T-helper 1 cell (primary cell): Measurements from ENCODE around the gene ALB.

Experiments
- DNase-seq, 5 donors: peaks; one replicate each; pipeline ENCODE4 v3.0.0-alpha.2; 2012 to 2020

ALB gene

DNA sequence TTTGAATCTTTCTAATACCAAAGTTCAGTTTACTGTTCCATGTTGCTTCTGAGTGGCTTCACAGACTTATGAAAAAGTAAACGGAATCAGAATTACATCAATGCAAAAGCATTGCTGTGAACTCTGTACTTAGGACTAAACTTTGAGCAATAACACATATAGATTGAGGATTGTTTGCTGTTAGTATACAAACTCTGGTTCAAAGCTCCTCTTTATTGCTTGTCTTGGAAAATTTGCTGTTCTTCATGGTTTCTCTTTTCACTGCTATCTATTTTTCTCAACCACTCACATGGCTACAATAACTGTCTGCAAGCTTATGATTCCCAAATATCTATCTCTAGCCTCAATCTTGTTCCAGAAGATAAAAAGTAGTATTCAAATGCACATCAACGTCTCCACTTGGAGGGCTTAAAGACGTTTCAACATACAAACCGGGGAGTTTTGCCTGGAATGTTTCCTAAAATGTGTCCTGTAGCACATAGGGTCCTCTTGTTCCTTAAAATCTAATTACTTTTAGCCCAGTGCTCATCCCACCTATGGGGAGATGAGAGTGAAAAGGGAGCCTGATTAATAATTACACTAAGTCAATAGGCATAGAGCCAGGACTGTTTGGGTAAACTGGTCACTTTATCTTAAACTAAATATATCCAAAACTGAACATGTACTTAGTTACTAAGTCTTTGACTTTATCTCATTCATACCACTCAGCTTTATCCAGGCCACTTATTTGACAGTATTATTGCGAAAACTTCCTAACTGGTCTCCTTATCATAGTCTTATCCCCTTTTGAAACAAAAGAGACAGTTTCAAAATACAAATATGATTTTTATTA is 28.3 kb downstream of the ALB start:
- no peak for DNase-seq

DNA sequence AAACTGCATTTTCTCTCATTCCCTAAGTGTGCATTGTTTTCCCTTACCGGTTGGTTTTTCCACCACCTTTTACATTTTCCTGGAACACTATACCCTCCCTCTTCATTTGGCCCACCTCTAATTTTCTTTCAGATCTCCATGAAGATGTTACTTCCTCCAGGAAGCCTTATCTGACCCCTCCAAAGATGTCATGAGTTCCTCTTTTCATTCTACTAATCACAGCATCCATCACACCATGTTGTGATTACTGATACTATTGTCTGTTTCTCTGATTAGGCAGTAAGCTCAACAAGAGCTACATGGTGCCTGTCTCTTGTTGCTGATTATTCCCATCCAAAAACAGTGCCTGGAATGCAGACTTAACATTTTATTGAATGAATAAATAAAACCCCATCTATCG is 29.1 kb downstream of the ALB start:
- no peak for DNase-seq

DNA sequence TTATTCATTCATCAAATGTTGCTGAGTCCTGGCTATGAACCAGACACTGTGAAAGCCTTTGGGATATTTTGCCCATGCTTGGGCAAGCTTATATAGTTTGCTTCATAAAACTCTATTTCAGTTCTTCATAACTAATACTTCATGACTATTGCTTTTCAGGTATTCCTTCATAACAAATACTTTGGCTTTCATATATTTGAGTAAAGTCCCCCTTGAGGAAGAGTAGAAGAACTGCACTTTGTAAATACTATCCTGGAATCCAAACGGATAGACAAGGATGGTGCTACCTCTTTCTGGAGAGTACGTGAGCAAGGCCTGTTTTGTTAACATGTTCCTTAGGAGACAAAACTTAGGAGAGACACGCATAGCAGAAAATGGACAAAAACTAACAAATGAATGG is 30.2 kb downstream of the ALB start:
- no peak for DNase-seq

DNA sequence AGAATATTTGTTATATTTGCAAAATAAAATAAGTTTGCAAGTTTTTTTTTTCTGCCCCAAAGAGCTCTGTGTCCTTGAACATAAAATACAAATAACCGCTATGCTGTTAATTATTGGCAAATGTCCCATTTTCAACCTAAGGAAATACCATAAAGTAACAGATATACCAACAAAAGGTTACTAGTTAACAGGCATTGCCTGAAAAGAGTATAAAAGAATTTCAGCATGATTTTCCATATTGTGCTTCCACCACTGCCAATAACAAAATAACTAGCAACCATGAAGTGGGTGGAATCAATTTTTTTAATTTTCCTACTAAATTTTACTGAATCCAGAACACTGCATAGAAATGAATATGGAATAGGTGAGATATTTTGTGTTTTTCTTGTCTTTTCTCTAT is 31.9 kb downstream of the ALB start, which contains the start of gene AFP:
Gene AFP (plus strand): TSS at position 238 of the 400 bp plus-strand sequence. CDS start 42 bp downstream, at position 280.
- no peak for DNase-seq

DNA sequence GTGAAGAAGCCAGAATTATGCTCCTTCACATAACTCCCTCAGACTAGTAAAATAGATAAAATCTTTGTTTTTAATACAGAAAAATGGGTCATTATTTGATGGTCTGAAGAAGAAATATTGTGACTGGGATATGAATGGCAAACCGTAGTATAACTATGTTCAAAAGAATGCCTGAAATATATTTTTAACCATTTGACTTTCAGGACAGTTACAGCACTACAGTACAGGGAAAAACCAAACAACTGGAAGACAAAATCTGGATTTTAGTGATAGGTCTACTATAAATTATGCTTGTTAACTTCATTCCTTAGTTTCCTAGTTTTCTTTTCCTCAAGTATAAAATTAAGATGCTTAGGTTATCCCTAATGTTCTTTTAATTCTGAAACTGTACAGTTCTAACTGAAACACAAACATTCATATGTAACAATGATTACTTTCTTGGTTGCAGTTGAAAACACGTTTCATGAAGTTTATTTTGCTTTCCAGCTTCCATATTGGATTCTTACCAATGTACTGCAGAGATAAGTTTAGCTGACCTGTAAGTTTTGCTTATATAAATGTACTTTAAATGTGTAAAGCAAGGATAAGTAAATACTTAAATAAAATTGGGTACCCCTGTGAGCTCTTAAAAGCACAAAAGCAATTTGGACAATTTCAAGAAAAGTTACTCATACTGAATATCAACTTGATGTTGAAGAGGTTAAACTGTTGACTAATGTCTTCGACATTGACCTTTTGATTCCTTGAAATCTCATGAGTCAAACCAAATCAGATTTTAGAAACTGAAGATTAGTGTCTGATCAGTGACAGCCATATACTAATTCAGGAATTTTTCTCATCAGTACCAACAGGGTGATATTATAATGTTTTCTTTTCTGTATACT is 32.8 kb downstream of the ALB start:
- no peak for DNase-seq

DNA sequence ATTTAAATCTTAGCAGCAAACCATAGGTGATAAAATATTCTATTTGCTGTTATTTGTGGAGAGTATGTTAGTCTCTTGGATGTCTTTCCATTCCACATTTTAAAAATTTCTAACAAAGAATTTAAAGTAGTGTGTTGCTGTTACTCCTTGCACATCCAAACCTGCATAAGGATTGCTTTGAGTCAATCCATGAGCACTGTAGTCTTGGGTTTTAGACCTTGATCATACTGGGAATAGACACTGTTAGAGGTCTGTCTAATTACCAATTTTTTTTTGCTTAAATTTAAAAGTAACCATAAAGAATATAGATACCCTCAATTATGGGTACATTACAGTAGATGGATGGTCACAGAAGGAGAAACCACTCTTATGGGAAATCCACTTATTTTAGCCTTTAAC is 33.5 kb downstream of the ALB start:
- DNase-seq, result no peak

DNA sequence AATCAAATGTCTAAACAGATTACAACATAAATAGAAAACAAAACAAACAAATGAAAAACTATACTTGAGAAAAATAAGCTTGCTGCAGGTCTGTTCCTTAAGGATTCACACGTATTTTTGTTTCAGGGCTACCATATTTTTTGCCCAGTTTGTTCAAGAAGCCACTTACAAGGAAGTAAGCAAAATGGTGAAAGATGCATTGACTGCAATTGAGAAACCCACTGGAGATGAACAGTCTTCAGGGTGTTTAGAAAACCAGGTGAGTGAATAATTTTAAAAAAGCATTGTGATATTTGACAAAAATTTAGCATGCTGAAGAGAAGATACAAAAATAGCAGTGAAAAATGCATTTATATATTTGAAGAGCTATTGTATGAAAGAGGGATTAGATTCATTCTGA is 34.0 kb downstream of the ALB start:
- no peak for DNase-seq

DNA sequence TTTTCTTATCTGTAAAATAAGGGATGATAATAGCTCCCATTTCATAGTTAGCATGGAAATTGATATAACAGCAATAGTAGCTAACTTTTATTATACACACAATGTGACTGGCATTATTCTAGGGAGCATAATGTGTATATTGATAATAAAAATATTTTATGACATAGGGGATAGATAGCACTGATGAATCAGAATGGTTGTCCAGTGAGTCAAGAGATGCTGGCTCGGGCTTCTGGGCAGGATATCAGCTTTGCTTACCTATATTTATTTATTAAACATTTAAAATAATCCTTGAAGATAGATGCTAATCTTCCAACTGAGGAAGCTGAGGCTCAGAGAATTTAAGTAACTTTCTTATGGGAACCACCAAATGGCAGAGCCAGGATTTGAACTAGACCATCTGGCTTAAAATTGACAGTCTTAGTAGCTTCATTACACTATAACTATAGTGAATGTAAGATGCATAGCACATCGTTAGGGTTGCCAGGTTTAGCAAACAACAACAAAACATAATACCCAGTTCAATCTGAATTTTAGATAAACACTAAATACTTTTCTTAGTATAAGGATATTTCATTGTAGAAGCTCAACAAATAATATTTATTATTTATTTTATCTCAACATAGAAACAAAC is 34.6 kb downstream of the ALB start:
- DNase-seq, result no peak

DNA sequence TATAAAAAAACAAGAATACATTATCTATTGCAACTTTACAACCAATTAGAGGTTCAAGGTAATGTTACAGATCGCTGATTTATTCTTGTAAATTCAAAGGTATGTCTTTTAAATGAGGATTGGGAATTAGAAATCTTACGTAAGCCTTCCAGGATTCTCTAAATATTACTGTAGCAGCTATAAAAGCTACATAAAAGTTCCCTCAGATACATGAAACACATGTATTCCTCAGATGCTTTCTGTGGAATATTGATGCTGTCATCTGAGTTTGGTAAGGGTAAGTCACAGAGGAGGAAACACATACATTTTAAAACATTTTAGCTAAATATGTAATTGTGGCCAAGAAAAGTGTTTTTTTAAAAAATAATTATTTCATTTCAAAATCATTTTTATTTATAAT is 35.4 kb downstream of the ALB start:
- DNase-seq, result no peak

DNA sequence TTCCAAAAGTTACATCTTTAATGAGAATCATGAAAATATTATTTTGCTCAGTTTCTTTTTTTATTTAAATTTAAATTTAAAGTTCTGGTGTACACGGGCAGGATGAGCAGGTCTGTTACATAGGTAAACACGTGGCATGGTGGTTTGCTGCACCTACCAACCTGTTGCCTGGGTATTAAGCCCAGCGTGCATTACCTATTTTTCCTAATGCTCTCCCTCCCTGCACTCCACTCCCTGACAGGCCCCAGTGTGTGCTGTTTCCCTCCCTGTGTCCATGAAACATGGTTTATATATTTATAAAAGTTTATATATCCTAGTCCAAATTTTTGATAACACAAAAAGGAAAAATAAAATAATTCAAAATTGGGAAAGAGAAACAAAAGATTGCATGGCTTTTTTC is 35.9 kb downstream of the ALB start:
- no peak for DNase-seq

DNA sequence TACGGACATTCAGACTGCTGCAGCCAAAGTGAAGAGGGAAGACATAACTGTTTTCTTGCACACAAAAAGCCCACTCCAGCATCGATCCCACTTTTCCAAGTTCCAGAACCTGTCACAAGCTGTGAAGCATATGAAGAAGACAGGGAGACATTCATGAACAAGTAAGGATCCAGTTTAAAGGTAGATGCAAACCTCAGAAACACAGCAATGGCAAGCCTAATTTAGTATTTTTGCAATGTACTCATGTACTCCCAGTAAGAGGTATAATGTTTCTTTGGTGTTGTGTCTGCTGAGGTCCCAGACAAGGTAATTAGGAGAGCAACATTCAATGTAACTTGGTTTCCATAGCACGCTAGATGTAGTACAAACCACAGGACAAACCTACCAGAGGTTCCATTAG is 36.6 kb downstream of the ALB start:
- no peak for DNase-seq

DNA sequence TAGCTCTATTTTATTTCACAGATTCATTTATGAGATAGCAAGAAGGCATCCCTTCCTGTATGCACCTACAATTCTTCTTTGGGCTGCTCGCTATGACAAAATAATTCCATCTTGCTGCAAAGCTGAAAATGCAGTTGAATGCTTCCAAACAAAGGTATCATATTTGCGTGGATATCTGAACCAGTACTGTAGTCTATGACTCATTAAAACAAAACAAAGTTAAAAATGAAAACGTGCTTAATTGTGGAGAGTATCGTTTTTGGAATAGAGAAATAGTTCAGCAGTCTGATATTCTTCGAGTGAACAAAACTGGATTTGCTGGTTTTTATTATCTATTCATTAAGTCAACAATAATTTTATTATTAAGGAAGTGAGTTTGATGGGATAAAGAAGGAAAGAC is 38.2 kb downstream of the ALB start:
- DNase-seq, result no peak

DNA sequence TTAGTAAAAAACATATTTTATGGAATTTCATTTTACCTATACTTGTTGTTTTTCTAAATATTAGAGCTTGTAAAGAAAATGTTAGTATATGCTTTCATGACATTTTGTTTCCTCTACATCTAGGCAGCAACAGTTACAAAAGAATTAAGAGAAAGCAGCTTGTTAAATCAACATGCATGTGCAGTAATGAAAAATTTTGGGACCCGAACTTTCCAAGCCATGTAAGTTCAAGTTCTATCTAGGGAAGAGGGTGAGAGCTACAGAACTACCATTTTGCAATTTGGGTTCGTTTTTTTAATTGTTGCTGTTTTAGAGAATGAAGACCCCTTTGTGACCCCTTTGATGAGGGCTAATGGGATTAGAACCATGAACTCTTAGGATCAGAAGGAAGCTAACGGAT is 39.1 kb downstream of the ALB start:
- DNase-seq, result no peak

DNA sequence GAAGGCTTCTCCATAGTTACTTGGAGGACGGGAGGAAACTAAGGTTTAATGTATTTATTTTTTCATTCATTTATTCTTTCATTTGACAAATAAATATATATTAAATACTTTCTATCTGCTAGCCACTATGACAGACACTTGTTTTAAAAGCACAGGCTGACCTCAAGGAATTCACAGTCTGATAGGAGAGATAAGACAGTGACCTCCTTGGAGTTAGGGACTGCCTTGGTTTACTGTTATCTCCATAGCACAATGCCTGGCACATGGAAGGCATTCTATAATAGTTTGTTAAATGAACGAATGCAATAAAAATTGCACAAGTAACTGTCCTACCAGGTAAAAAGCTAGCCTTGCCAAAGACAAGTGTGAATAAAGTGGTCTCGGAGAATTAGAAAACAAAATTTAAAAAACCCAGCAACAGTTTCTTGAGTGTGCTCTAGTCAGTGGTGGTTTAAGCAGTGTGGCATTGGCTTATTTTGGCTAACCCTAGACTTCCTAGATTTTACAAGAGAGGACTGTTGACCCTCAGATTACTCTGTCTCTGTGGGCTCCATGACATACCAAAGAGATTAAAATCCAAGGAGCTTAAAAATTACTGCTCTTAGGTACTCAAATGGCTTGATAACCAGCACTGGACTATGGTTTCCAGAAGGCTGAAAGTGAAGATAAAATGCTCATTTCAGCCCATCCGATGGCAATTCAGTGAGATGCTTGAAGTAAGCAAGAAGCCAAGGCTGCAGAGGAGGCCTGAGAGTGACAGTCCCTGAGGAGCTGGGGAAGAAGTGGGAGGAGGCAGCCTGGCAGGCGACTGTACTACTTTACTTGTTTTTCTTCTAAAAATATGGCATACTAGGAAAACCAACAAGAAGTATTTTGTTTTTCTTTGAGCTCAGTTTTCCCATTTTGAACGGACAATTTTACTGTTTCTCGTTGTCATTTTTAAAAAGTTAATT is 41.6 kb downstream of the ALB start:
- no peak for DNase-seq

DNA sequence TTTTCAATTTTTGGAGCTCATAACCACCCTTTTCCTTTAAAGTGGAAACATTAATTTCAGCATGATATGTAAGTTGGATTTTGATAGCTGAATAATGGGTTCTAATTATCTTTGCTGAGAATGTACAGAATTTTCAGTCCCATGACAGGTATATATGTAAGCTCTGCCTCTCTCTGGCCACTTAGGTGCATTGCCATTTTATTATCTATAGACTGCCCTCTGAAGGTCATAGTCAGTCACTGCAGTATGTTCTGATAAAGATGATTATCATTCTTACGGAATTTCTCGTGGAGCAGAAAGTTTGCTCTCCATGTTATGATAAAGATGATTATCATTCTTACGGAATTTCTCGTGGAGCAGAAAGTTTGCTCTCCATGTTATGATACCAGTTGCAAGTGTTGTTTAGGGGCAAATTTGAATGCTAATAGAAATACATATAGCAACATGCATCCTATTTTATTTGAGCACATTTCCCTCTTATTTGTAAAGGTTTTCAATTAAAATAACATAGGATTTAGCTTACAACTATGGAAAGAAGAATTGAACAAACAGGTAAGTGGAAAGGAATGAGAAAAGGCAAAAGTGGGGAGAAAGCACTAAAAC is 42.4 kb downstream of the ALB start:
- DNase-seq, result peak in 1 of 5 donors; percentile 26

DNA sequence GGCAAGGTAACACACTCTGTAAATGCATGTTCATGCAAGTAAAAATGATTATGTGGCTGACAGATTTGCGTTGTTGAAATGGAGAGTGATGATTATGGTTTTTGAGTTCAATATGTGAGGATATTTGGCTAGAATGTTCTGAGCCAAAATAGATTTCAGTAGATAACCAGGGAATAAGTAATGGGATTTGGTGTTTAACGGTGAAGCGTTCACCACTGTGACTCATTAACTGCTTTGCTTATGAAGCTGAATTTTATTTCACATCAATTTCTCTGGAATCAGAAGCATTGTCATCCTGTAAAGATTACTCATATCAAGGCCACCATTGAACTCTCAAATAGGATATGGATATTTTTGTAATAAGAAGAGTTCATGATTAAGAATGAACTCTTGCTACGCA is 43.6 kb downstream of the ALB start:
- no peak for DNase-seq

DNA sequence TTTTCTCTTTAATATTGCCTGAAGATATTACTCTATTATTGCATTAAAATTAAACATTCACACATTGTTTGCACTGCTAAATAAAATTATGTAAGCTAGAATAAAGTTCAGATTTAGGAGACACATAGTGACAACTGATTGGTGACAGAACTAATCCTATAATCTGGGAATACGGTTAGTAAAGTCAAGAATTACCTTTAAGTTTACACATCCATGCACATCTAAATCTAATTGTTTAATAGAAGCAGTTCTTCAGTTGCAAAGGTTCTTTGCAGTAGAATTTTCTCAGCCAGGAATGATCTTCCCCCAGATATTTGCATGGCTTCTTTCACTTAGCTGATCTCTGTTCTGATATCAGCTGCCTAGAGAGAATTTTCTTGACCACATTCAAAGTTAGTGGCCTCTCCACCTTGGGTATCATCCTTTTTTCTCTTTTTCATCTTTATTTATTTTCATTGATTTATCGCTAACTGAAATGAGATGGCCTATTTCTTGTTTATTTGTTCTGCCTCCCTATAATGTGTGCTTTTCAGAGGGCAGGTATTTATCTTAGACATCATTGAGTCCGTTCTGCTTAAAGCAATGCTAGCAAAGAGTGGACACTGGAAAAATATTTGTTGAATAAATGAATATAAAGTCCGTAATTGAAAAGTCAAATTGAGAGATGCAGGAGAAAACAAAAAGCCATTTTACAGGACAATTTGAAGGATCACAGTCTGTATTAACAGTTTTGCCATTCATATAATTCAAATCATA is 44.5 kb downstream of the ALB start:
- no peak for DNase-seq

DNA sequence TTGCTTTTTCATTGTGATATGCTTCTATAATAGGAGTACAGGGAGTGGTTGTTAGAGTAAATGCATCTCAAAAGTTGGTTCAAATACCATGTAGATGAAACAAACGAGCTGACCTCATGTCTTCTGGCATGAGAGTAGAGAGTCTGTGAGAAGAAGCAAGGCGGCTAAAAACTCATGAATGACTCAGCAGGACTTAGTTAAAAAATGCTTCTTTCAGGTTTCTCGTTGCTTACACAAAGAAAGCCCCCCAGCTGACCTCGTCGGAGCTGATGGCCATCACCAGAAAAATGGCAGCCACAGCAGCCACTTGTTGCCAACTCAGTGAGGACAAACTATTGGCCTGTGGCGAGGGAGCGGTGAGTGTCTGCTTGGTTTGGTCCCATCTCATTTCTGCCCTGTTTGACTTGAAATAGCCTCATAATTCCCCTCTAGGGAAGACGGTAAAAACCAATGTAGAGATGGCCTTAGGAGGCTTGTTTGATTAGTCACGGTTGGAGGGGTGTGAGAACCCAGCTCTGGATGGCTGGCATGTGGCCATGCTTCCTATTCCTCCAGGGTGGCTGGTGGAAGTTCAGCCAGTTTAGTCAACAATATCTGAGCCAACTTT is 46.4 kb downstream of the ALB start:
- no peak for DNase-seq

DNA sequence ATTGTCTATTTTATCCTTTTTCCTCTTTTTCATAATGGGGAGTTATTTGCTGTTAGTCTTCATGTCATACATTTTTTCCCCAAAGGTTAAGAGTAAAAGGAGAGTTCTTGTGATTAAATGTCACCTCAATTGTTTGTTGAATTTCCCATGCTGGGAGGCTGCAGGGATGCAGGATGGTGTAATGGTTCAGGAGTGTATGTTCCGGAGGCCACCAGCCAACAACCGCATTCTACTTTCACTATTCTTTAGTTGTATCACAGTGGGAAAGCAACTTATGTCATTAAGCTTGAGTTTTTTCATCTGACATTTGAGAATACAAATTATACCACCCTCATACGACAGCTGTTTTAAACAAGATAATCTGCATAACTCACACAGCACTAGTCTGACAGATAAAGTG is 47.3 kb downstream of the ALB start:
- DNase-seq, result no peak

DNA sequence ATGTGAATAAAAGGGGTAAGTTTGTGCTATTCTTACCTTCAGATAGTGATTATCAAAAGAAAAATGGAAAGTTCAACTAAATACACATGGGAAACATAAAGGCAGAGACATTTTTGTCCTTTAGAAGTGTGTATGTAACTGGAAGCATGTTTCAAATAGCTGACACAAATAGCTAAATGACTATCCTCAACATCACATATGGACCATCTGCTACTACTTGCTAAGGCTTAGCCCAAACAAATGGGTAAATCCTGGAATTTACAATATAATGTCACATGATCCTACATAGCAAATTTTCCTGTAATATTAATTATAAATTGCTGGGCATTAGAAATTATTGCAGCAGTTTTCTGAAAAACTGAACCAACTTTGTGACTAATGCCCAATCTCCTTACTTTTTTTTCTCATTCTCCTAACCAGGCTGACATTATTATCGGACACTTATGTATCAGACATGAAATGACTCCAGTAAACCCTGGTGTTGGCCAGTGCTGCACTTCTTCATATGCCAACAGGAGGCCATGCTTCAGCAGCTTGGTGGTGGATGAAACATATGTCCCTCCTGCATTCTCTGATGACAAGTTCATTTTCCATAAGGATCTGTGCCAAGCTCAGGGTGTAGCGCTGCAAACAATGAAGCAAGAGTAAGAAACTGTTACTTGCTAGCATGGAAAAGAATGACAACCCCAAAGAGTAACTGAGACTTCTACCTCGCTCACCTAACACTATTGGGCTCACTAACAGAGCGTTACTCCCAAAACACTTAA is 48.1 kb downstream of the ALB start:
- DNase-seq, result no peak
